Measurements from ENCODE around the gene CASKIN1. TPM values are rescaled to one million over a fixed set of nuclear protein-coding genes. Genes with fewer than 3 reads are reported as not detected.

CASKIN1 gene
- total and polyA plus RNA-seq, 4 donors = under 0.01 to 0.17 (median 0.09) TPM; not detected in 1

DNA sequence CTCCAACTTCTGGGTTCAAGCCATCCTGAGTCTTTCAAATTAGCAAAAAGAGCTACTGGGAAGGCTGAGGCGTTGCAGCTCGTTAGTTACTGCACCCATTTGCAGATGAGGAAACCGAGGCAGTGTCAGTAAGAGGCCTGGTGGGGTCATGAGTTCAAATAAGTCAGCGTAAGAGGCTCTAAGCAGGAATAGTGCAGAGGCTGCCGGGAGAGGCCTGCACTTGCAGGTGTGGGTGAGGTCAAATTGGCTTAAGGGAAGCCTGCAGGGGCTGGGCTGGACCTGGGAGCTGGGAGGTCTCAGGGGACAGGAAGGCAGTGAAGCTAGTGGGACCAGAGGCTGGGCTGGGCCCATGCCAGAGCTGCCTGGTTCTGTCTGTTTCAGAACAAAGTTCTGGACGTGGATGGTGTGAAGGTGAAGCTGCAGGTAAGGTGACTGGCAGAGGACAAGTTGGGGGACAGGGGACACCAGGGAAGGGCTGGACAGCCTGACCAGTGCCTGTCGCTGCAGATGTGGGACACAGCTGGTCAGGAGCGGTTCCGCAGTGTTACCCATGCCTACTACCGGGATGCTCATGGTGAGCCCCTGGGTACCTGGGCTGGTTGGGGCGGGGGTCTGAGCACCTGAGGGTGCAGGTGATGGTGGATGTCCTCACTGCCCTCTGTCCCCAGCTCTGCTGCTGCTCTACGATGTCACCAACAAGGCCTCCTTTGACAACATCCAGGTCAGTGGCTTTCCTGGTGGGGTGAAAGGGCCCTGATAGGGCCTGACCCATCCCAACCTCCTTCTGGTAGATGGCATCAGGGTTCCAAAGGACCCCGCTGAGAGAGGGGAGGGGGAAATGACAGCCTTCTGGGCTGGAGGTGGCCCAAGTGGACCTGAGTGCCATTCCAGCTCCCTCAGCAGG is 45.0 kb downstream of the CASKIN1 start:
- peak overlapping the region; percentile 18 to 94 for H3K27ac ChIP-seq (ENCODE audit: low read depth in 1 of 2, low read length in 2 of 2)
- DNase-seq (ENCODE audit: low spot score) = no peak

DNA sequence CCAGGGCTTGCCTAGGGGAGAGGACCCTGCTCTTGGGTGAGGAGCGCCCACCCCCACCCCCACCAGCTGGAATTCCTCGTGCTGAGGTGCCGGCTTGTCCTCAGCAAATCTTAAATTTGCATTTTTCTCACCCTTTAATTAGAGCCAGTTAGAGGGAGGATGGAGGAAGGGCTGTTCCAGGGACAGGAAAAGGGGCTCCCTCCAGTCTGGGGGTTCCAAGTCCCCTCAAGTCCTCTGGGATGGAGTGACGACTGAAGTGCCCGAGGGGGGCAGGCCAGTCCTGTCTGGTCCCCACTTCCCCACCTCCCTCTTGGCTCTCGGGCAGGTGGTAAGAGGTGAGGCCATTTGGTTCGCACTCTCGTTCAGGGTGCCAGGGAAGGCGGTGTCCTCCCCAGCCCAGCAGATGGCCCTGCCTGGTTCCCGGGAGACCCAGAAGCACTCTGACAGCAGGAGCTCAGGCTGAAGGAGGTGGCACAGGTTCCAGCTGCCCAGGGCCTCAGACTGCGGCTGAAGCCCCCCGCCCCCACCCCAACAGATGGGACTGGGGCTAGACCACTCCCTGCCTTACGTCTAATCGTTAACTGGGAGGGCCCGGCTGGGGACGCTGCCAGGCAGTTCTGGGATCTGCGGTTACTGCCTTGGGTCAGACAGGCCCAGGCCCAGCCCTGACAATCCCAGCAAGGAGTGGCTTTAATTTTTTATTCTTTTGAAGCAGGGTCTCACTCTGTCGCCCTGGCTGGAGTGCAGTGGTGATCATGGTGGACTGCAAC is 45.8 kb downstream of the CASKIN1 start:
- no peaks in the 10 kb centered on the region for H3K9me3 ChIP-seq (ENCODE audit: control insufficient read depth in 4 of 4, low read length in 3 of 4)
- H3K27me3 ChIP-seq (ENCODE audit: control insufficient read depth in 4 of 4, insufficient read depth in 4 of 4, low read length in 3 of 4) = no peaks in the 10 kb centered on the region
- no peak for DNase-seq (ENCODE audit: low spot score)
- WGBS = 28% methylated on average over 18 of the region's 18 CpGs
- no peak overlapping the region for H3K4me3 ChIP-seq (ENCODE audit: low read depth in 1 of 3, low read length in 3 of 3)
- peaks cover 16 to 78% (median 64%) of the 10 kb centered on the region in 4 donors for H3K4me1 ChIP-seq (ENCODE audit: control insufficient read depth in 4 of 4, insufficient read depth in 4 of 4, low read length in 3 of 4)
- H3K36me3 ChIP-seq (ENCODE audit: control insufficient read depth in 4 of 4, insufficient read depth in 3 of 4, low read depth in 1 of 4, low read length in 3 of 4) = peaks cover 0 to 5% (median under 1%) of the 10 kb centered on the region in 4 donors
- peak overlapping the region; percentile 18 to 38 for H3K27ac ChIP-seq (ENCODE audit: low read depth in 1 of 2, low read length in 2 of 2)
- TF ChIP-seq JUND (IDR thresholded peaks at IDR 0.05) = no peak
- peak; percentile 6 to 26 for TF ChIP-seq HNF4A (conservative IDR thresholded peaks at IDR 0.05)
- peak overlapping the region in 1 of 2 donors; percentile 54 for H3K9ac ChIP-seq (ENCODE audit: low read depth in 1 of 2, low read length in 2 of 2)

More for the DNA sequence above, 45.0 kb downstream of the CASKIN1 start:
- Histone ChIP-seq H3K27me3 (ENCODE audit: control insufficient read depth in 4 of 4, insufficient read depth in 4 of 4, low read length in 3 of 4) (no peaks in the 10 kb centered on the region), H3K4me3 (ENCODE audit: low read depth in 1 of 3, low read length in 3 of 3) (no peak overlapping the region), H3K36me3 (ENCODE audit: control insufficient read depth in 4 of 4, insufficient read depth in 3 of 4, low read depth in 1 of 4, low read length in 3 of 4) (peaks cover 0 to 5% (median under 1%) of the 10 kb centered on the region in 4 donors), H3K4me1 (ENCODE audit: control insufficient read depth in 4 of 4, insufficient read depth in 4 of 4, low read length in 3 of 4) (peaks cover 16 to 83% (median 65%) of the 10 kb centered on the region in 4 donors), H3K9me3 (ENCODE audit: control insufficient read depth in 4 of 4, low read length in 3 of 4) (no peaks in the 10 kb centered on the region), H3K9ac (ENCODE audit: low read depth in 1 of 2, low read length in 2 of 2) (peak overlapping the region in 1 of 2 donors; percentile 54)
- no peak for TF ChIP-seq HNF4G (IDR thresholded peaks at IDR 0.05)
- TF ChIP-seq, protein P1, sequence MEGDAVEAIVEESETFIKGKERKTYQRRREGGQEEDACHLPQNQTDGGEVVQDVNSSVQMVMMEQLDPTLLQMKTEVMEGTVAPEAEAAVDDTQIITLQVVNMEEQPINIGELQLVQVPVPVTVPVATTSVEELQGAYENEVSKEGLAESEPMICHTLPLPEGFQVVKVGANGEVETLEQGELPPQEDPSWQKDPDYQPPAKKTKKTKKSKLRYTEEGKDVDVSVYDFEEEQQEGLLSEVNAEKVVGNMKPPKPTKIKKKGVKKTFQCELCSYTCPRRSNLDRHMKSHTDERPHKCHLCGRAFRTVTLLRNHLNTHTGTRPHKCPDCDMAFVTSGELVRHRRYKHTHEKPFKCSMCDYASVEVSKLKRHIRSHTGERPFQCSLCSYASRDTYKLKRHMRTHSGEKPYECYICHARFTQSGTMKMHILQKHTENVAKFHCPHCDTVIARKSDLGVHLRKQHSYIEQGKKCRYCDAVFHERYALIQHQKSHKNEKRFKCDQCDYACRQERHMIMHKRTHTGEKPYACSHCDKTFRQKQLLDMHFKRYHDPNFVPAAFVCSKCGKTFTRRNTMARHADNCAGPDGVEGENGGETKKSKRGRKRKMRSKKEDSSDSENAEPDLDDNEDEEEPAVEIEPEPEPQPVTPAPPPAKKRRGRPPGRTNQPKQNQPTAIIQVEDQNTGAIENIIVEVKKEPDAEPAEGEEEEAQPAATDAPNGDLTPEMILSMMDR (IDR thresholded peaks at IDR 0.05; ENCODE audit: low read depth, low read length, missing input control) = no peak
- no peak for TF ChIP-seq NR2F2 (IDR thresholded peaks at IDR 0.05)
- TF ChIP-seq, protein P2, sequence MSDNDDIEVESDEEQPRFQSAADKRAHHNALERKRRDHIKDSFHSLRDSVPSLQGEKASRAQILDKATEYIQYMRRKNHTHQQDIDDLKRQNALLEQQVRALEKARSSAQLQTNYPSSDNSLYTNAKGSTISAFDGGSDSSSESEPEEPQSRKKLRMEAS (IDR thresholded peaks at IDR 0.05) = no peak
- no peak for TF ChIP-seq SP1 (IDR thresholded peaks at IDR 0.05)
- TF ChIP-seq EGR1 (IDR thresholded peaks at IDR 0.05; ENCODE audit: low read depth in 2 of 2) = no peak
- TF ChIP-seq, protein P3, sequence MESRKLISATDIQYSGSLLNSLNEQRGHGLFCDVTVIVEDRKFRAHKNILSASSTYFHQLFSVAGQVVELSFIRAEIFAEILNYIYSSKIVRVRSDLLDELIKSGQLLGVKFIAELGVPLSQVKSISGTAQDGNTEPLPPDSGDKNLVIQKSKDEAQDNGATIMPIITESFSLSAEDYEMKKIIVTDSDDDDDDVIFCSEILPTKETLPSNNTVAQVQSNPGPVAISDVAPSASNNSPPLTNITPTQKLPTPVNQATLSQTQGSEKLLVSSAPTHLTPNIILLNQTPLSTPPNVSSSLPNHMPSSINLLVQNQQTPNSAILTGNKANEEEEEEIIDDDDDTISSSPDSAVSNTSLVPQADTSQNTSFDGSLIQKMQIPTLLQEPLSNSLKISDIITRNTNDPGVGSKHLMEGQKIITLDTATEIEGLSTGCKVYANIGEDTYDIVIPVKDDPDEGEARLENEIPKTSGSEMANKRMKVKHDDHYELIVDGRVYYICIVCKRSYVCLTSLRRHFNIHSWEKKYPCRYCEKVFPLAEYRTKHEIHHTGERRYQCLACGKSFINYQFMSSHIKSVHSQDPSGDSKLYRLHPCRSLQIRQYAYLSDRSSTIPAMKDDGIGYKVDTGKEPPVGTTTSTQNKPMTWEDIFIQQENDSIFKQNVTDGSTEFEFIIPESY (IDR thresholded peaks at IDR 0.05) = no peak
- no peak for TF ChIP-seq JUND (IDR thresholded peaks at IDR 0.05)
- TF ChIP-seq RAD21 (IDR thresholded peaks at IDR 0.05) = no peak
- WGBS = 69% methylated on average over 13 of the region's 13 CpGs
